ENCODE data around the gene CTPS1.

DNA sequence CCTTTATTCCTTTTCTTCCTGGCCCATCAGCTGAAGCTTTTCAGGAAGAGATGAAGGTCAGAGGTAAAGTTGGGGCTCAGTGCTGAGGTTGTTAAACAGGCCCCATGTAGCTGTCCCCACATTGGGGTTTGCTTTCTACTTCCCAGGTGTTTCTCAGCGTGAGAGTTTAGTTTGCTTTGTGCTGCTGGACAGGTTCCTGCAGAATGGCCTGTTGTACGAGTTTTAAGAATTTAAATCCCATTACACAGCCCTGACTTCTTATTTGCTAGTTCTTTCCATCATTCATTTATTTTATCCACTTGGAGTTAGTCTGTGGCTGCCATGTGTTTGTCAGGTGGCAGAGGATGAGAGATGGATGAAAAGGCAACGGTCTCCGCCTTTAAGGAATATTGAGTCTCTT, 19.2 kb downstream of the CTPS1 start:
- no peak for TF ChIP-seq EZH2phosphoT487 (IDR thresholded peaks at IDR 0.05; ENCODE audit: insufficient read depth, low read depth)
- TF ChIP-seq EZH2 (IDR thresholded peaks at IDR 0.05; ENCODE audit: insufficient read depth, poor library complexity, severe bottlenecking) = no peak

All from GM23248 (cell line).